IPS DF 4.7 (cell line): ENCODE results near the gene PRKACA.

ENCODE experiments used
- DNase-seq: peaks from one replicate; pipeline ENCODE4 v3.0.0-alpha.2; 2013; ENCODE audit warnings: low spot score; ENCODE audit errors: extremely low read depth

The PRKACA gene

GRCh38 chr19:14117668-14118164 lies at the start of gene PRKACA:
TSS of gene PRKACA (minus strand) at chr19:14117762. CDS start at chr19:14117547, 215 bp downstream.
- peak; percentile 90 for DNase-seq

- no peak for DNase-seq
Observed at GRCh38 chr19:14166999-14167575, 49.5 kb upstream of the PRKACA start.

- DNase-seq: no peak
Observed at GRCh38 chr19:14165990-14166830, 48.6 kb upstream of the PRKACA start.

- DNase-seq: no peak
Observed at GRCh38 chr19:14164724-14165493, 47.3 kb upstream of the PRKACA start.

GRCh38 chr19:14164082-14164481 lies 46.5 kb upstream of the PRKACA start:
- DNase-seq: no peak

- DNase-seq: no peak
Observed at GRCh38 chr19:14162871-14163297, 45.3 kb upstream of the PRKACA start.

GRCh38 chr19:14161305-14161704 lies 43.7 kb upstream of the PRKACA start:
- DNase-seq: no peak

- DNase-seq: no peak
Observed at GRCh38 chr19:14160017-14160703, 42.6 kb upstream of the PRKACA start.

- DNase-seq: no peak
Observed at GRCh38 chr19:14159059-14159458, 41.5 kb upstream of the PRKACA start.

GRCh38 chr19:14158276-14159023 lies 40.9 kb upstream of the PRKACA start:
- DNase-seq: no peak

- DNase-seq: no peak
Observed at GRCh38 chr19:14156971-14157717, 39.6 kb upstream of the PRKACA start.

- no peak for DNase-seq
Observed at GRCh38 chr19:14156122-14156521, 38.6 kb upstream of the PRKACA start.

- no peak for DNase-seq
Observed at GRCh38 chr19:14155371-14155770, 37.8 kb upstream of the PRKACA start.

- no peak for DNase-seq
Observed at GRCh38 chr19:14152713-14153112, 35.2 kb upstream of the PRKACA start.

- DNase-seq: no peak
Observed at GRCh38 chr19:14150770-14151661, 33.5 kb upstream of the PRKACA start.

GRCh38 chr19:14150041-14150769 lies 32.6 kb upstream of the PRKACA start:
- no peak for DNase-seq

- no peak for DNase-seq
Observed at GRCh38 chr19:14149509-14149994, 32.0 kb upstream of the PRKACA start.
